Measurements from ENCODE around the gene KLHL34. TPM values are rescaled to one million over a fixed set of nuclear protein-coding genes. Genes with fewer than 3 reads are reported as not detected.

The KLHL34 gene, protein sequence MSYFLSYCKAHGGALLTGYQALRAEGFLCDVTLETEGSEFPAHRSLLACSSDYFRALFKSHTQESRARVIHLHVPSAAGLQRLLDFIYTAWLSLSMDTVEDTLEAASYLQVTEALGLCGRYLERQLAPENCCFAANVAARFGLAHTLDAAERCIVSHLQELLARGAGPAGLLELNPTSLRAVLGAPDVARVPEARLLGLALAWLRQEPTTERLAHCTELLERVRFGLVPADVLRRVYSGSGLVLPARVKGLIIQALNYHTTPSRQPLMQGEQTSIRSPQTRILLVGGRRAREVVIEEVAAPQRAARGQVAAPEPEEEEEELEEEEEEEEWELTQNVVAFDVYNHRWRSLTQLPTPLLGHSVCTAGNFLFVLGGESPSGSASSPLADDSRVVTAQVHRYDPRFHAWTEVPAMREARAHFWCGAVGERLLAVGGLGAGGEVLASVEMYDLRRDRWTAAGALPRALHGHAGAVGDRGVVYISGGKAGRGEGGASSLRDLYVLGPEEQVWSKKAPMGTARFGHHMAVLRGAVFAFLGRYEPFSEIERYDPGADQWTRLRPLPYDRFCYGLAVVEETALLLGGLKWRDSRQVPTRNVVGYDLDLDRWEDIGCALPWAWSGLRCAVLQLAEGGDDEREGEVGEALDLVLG
- 0.53 TPM for total RNA-seq

GRCh38 chrX:21658152-21658737, at the start of gene KLHL34:
TSS of gene KLHL34 (minus strand) at chrX:21658330. CDS start at chrX:21657788, 542 bp downstream.

Other genes with a start within 250 kb of the KLHL34 start
- 73.3 TPM for gene SMPX, start 99.8 kb upstream of the KLHL34 start, total RNA-seq
- 16.9 TPM for gene MBTPS2, start 181.3 kb upstream of the KLHL34 start, total RNA-seq
- 2.5 TPM for gene YY2, start 197.7 kb upstream of the KLHL34 start, total RNA-seq

Measured in metanephros (tissue), 1 donor.